OCI-LY3 (cell line): ENCODE measurements around the gene CDH20.

Source experiments
- CTCF ChIP-seq: fragments of 200-600, 300-600 bp; sonication (generic); IDR thresholded peaks from 2 replicates; pipeline ENCODE4 v1.5.1; 2014; ENCODE audit warnings: antibody characterized with exemption, low read length, low read depth
- EZH2phosphoT487 ChIP-seq: fragments of 200-600 bp; shearing (Covaris generic); IDR thresholded peaks from 2 replicates; pipeline ENCODE4 v1.6.1; 2018; ENCODE audit warnings: antibody characterized with exemption, mixed run types, low read depth

- TF ChIP-seq CTCF = no peak
- TF ChIP-seq EZH2phosphoT487 = no peak
Measured at GRCh38 chr18:61531891-61532290, 198.7 kb downstream of the CDH20 start.
